ENCODE results near the gene CLIP1. TPM values are rescaled to one million over a fixed set of nuclear protein-coding genes. Genes with fewer than 3 reads are reported as not detected.

CLIP1 gene
- total and polyA plus RNA-seq, 2 of the 8 experiments (the other 6 are each of a cell fraction or from before 2014, with no cell fraction given) = 19.0 to 27.6 TPM

DNA sequence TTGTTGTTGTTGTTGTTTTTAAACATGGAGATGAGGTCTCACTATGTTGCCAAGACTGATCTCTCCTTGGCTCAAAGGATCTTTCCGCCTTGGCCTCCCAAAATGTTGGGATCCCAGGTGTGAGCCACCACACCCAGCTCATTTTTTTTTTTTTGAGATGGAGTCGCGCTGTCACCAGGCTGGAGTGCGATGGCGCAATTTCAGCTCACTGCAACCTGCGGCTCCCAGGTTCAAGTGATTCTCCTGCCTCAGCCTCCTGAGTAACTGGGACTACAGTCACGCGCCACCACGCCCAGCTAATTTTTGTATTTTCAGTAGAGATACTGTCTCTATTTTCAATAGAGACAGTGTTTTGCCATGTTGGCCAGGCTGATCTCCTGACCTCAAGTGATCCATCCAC is 4.9 kb upstream of the CLIP1 start:
- H3K4me3 ChIP-seq (ENCODE audit: extremely low read depth in 1 of 4, insufficient read depth in 2 of 4, low read depth in 3 of 4, low read length in 4 of 4) = no peak overlapping the region
- no peaks in the 10 kb centered on the region for H3K27me3 ChIP-seq (replicated peaks in 1 of 4; ENCODE audit: control insufficient read depth in 3 of 4, extremely low read depth in 1 of 4, insufficient read depth in 3 of 4, low read length in 3 of 4)
- no peak overlapping the region for H4K5ac ChIP-seq (ENCODE audit: insufficient read length, low read depth, low read length)
- H3K4me1 ChIP-seq (replicated peaks in 1 of 4; ENCODE audit: control insufficient read depth in 3 of 4, insufficient read depth in 4 of 4, low read length in 3 of 4) = peaks cover 0 to 6% (median 2%) of the 10 kb centered on the region in 4 experiments; a peak in 2 of 7 replicates
- H3K14ac ChIP-seq (ENCODE audit: insufficient read length) = no peak overlapping the region
- no peak overlapping the region for H2BK15ac ChIP-seq (ENCODE audit: low read length)
- ChIA-PET CTCF (ENCODE audit: partially characterized antibody) (interaction anchor here (0.6 to 2.8 kb wide), 5 partner anchors 12 to 44 kb away, joined by 3 to 14 read pairs (median 3); no protein-coding TSS in a partner anchor), POLR2A (ENCODE audit: partially characterized antibody) (interaction anchor here (0.6 to 1.2 kb wide), 4 partner anchors 9 to 166 kb away, joined by 3 read pairs; no protein-coding TSS in a partner anchor)
- H2BK20ac ChIP-seq (ENCODE audit: low read length) = no peak overlapping the region
- FAIRE-seq = no peak
- no peaks in the 10 kb centered on the region for H3K79me1 ChIP-seq (ENCODE audit: low read depth, low read length)
- no peaks in the 10 kb centered on the region for H3K79me2 ChIP-seq (ENCODE audit: control insufficient read depth in 1 of 2, insufficient read depth in 2 of 2, low read length in 2 of 2)
- no peak overlapping the region for H3K27ac ChIP-seq (ENCODE audit: low read depth, low read length)
- H3K9me3 ChIP-seq (ENCODE audit: insufficient read depth in 2 of 2, low read depth in 1 of 2, low read length in 1 of 2) = no peaks in the 10 kb centered on the region
- DNase-seq (ENCODE audit: low read depth in 1 of 2, low spot score in 2 of 2) = no peak
- H2BK5ac ChIP-seq (ENCODE audit: low read depth, low read length) = no peak overlapping the region
- no peak overlapping the region for H3K56ac ChIP-seq (replicated peaks; ENCODE audit: insufficient read length, low read depth, low read length)
- WGBS, 2 experiments (ENCODE audit: extremely low coverage in 1 of 2, insufficient coverage in 1 of 2, insufficient read length in 1 of 2, insufficient replicate concordance in 2 of 2, low coverage in 1 of 2, low lambda C conversion rate in 2 of 2, missing lambda C conversion rate in 1 of 2) = 85% methylated on average over 9 of the region's 9 CpGs; no CpG with 5 or more reads in 1 of the 2 experiments
- H2BK120ac ChIP-seq (replicated peaks; ENCODE audit: low read depth, low read length) = no peak overlapping the region
- H4K8ac ChIP-seq (ENCODE audit: extremely low read depth, insufficient read depth, low read length) = no peak overlapping the region
- no peak overlapping the region for H3K4ac ChIP-seq (replicated peaks; ENCODE audit: insufficient read length, low read depth, low read length)
- no peak overlapping the region for H2AFZ ChIP-seq (ENCODE audit: low read length)
- H3K23ac ChIP-seq (ENCODE audit: insufficient read length) = no peak overlapping the region
- TF ChIP-seq CEBPB (IDR thresholded peaks at IDR 0.05; ENCODE audit: low read depth, low read length) (0 out of 2 replicates have a peak, but pooled peaks have one; percentile 7), POLR2AphosphoS5 (IDR thresholded peaks at IDR 0.05; ENCODE audit: low read depth, low read length) (no peak)
- no peak overlapping the region for H2AK5ac ChIP-seq (ENCODE audit: low read depth, low read length)
- H4K20me1 ChIP-seq (replicated peaks in 1 of 2; ENCODE audit: control insufficient read depth in 1 of 2, insufficient read depth in 2 of 2, low read length in 2 of 2) = no peaks in the 10 kb centered on the region
- H3K23me2 ChIP-seq (ENCODE audit: low read depth, low read length) = peaks cover 9% of the 10 kb centered on the region
- no peak overlapping the region for H2BK12ac ChIP-seq (ENCODE audit: low read depth, low read length)
- H4K91ac ChIP-seq (replicated peaks; ENCODE audit: insufficient read length, low read length) = no peak overlapping the region
- H3K36me3 ChIP-seq (ENCODE audit: control insufficient read depth in 2 of 4, insufficient read depth in 4 of 4, low read length in 3 of 4) = no peaks in the 10 kb centered on the region
- no peak overlapping the region for H3K9ac ChIP-seq (replicated peaks in 1 of 4; ENCODE audit: extremely low read depth in 1 of 4, low read depth in 3 of 4, low read length in 3 of 4)
- no peak overlapping the region for H3K4me2 ChIP-seq (ENCODE audit: insufficient read depth in 1 of 2, low read depth in 2 of 2, low read length in 2 of 2)
- no peak overlapping the region for H3K18ac ChIP-seq (ENCODE audit: extremely low read depth, low read length)

All from H1 (cell line).